ENCODE data around the gene CCDC70. TPM values are rescaled to one million over a fixed set of nuclear protein-coding genes. Genes with fewer than 3 reads are reported as not detected.

Gene CCDC70
- total and polyA plus RNA-seq, 2 of the 8 experiments (the other 6 are each of a cell fraction or from before 2014, with no cell fraction given) = not detected

GRCh38 chr13:51874651-51875050 is 12.9 kb downstream of the CCDC70 start:
- Histone ChIP-seq H3K14ac (ENCODE audit: insufficient read length) (no peak overlapping the region), H4K91ac (replicated peaks; ENCODE audit: insufficient read length, low read length) (no peak overlapping the region), H2AK5ac (ENCODE audit: low read depth, low read length) (no peak overlapping the region), H2BK20ac (ENCODE audit: low read length) (no peak overlapping the region), H4K8ac (ENCODE audit: extremely low read depth, insufficient read depth, low read length) (no peak overlapping the region), H3K36me3 (ENCODE audit: control insufficient read depth in 2 of 4, insufficient read depth in 4 of 4, low read length in 3 of 4) (no peaks in the 10 kb centered on the region), H3K79me1 (ENCODE audit: low read depth, low read length) (no peaks in the 10 kb centered on the region), H3K23ac (ENCODE audit: insufficient read length) (no peak overlapping the region), H3K4me1 (replicated peaks in 1 of 4; ENCODE audit: control insufficient read depth in 3 of 4, insufficient read depth in 4 of 4, low read length in 3 of 4) (no peaks in the 10 kb centered on the region), H3K9ac (replicated peaks in 1 of 4; ENCODE audit: extremely low read depth in 1 of 4, low read depth in 3 of 4, low read length in 3 of 4) (no peak overlapping the region), H4K20me1 (replicated peaks in 1 of 2; ENCODE audit: control insufficient read depth in 1 of 2, insufficient read depth in 2 of 2, low read length in 2 of 2) (no peaks in the 10 kb centered on the region), H3K9me3 (ENCODE audit: insufficient read depth in 2 of 2, low read depth in 1 of 2, low read length in 1 of 2) (no peaks in the 10 kb centered on the region), H3K56ac (replicated peaks; ENCODE audit: insufficient read length, low read depth, low read length) (no peak overlapping the region), H2AFZ (ENCODE audit: low read length) (no peak overlapping the region), H3K4me3 (ENCODE audit: extremely low read depth in 1 of 4, insufficient read depth in 2 of 4, low read depth in 3 of 4, low read length in 4 of 4) (no peak overlapping the region), H3K18ac (ENCODE audit: extremely low read depth, low read length) (no peak overlapping the region), H2BK15ac (ENCODE audit: low read length) (no peak overlapping the region), H2BK12ac (ENCODE audit: low read depth, low read length) (no peak overlapping the region), H2BK5ac (ENCODE audit: low read depth, low read length) (no peak overlapping the region), H3K23me2 (ENCODE audit: low read depth, low read length) (no peaks in the 10 kb centered on the region; the same call in 1 of the 2 replicates), H4K5ac (ENCODE audit: insufficient read length, low read depth, low read length) (no peak overlapping the region), H3K27ac (ENCODE audit: low read depth, low read length) (no peak overlapping the region), H3K4ac (replicated peaks; ENCODE audit: insufficient read length, low read depth, low read length) (no peak overlapping the region), H3K79me2 (ENCODE audit: control insufficient read depth in 1 of 2, insufficient read depth in 2 of 2, low read length in 2 of 2) (no peaks in the 10 kb centered on the region), H3K4me2 (ENCODE audit: insufficient read depth in 1 of 2, low read depth in 2 of 2, low read length in 2 of 2) (no peak overlapping the region), H3K27me3 (replicated peaks in 1 of 4; ENCODE audit: control insufficient read depth in 3 of 4, extremely low read depth in 1 of 4, insufficient read depth in 3 of 4, low read length in 3 of 4) (no peaks in the 10 kb centered on the region; a peak in 1 of 7 replicates), H2BK120ac (replicated peaks; ENCODE audit: low read depth, low read length) (no peak overlapping the region)
- 90% methylated on average over 11 of the region's 11 CpGs; no CpG with 5 or more reads in 1 of the 2 experiments for WGBS, 2 experiments (ENCODE audit: extremely low coverage in 1 of 2, insufficient coverage in 1 of 2, insufficient read length in 1 of 2, insufficient replicate concordance in 2 of 2, low coverage in 1 of 2, low lambda C conversion rate in 2 of 2, missing lambda C conversion rate in 1 of 2)
- CTCF ChIA-PET (ENCODE audit: partially characterized antibody) = interaction anchor here (0.6 to 1.4 kb wide), 4 partner anchors 8 to 257 kb away, joined by 3 to 4 read pairs (median 3); no protein-coding TSS in a partner anchor
- POLR2A ChIA-PET (ENCODE audit: partially characterized antibody) = no interaction called here
- no peak for TF ChIP-seq MAFK (IDR thresholded peaks at IDR 0.05; ENCODE audit: low read depth, low read length)
- no peak for TF ChIP-seq POLR2A (IDR thresholded peaks at IDR 0.05; ENCODE audit: control extremely low read depth in 1 of 2, low read depth in 2 of 2, low read length in 2 of 2)
- FAIRE-seq (no peak), DNase-seq (ENCODE audit: low read depth in 1 of 2, low spot score in 2 of 2) (no peak)

Data from H1 (cell line).